HG02642 (cell line): Measurements from ENCODE around the gene ANKRD27.
A peak's percentile ranks its signal among the peaks of the same experiment; 100 is the strongest.
"Not testable (repeated sequence)": the region's sequence is repeated elsewhere in the genome, so short reads cannot be mapped to it uniquely, and the experiment has no call there.

ENCODE experiments used
- ATAC-seq: cut with Tn5 transposase; IDR thresholded peaks from one replicate; pipeline ENCODE4 v1.9.1; 2021; ENCODE audit warnings: mild to moderate bottlenecking; ENCODE audit not compliant: unreplicated experiment, poor library complexity

Gene ANKRD27

DNA sequence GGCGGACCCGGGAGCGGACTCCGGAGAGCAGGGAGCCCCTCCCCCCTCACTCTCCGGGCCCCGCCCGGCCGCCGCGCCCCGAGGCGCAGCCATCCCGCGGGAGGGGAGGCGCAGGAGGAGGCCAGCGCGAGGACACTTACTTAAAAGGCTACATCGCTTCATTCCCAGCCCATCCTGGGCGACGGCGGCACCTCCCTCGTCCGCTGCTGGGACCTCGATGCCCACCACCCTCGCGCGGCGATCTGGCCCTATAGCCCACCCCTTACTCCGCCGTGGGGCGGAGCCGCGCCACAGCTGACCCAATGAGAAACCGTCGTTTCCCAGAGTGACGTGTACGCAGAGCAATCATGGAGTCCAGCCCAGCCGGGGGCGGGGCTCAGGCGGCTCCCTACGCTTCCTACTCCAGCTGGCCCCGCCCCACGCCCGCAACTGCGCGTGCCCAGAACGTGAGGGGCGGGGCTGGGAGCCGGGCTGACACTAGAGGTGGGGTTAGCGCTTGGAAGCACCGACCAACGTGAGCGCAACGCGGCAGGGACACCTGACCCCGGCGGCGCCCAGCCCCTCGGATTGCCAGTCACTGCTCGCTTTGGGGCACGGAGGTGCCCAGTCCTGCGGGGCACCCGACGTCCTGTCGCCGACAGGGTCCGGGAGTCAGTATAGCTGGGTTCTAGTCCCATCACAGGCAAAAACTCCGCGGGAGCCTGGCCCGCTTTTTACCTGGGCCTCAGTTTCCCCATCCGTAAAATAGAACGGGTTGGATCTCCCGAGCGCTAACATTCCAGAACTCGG is at the start of gene ANKRD27:
ANKRD27 (minus strand) TSS at position 250 of the 789 bp plus-strand sequence. CDS start 16,165 bp downstream, outside the sequence.
- peak; percentile 98 for ATAC-seq

DNA sequence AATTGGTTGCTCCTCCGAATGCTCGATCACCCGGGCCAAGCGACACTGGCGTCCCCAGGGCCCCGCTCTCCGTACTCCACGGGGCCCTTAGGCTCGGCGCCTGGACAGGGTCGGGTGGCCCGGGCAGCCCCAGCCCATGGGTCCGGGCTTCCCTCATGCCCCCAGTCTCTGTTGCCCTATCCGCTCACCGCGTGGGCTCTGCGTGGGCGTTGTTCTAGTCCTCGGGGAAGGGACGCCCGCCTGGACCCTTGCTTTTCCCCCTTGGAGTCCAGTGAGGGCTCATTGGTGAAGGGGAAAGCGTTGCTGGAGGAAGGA is 45.9 kb upstream of the ANKRD27 start:
- no peak for ATAC-seq

DNA sequence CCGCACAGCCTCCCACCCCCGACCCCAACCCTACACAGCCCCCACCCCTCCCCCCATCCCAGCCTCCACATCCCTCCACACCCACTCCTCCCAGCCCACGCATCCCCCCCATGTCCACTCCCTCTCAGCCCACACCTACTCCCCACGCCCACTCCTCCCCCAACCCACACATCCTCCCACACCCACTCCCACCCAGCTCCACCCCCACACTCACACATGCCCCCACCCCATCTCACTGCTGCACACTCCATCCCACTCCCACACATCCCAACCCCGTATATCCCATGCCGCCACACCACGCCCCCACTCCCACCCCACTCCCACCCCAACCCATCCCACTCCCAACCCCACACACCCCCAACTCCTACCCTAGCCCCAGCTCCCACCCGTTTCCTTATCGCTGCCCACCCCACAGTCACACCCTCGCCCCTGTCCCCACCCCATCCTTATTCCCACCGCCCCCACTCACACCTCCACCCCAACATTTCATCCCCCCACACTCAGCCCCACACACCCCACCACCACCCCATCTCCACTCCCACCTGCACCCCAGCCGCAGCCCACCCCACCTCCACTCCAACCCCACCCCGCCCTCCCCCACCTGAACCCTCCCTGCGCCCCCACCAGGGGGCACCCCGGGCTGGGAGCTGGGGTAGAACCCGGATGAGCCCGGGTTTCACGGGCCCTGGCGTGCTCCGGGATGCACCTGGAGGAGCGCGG is 45.4 kb upstream of the ANKRD27 start:
- no peak for ATAC-seq

DNA sequence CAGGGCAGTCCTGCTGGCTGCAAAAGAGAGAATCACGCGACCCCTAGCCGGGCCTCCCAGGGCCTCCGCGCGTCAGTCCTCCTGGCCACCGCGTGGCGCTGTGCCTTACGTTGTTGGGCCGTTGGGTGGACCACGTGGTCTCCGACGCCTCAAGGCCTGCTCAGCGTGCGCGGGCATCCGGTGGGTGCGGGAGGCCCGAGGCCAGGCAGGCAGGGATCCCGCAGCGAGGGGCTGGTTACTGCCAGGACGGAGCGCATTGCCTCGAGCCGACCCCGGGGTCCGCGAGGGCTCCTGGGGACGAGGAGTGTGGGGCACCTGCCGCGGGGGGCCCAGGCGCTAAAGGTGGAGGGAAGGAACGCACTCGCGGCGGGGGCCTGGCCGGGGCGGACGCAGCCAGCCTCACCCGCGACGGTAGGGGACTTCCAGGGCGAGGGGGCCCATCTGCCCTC is 44.7 kb upstream of the ANKRD27 start, which contains the start of gene TDRD12:
TDRD12 (plus strand) TSS at position 157 of the 449 bp plus-strand sequence. CDS start 306 bp downstream, outside the sequence.
- ATAC-seq: no peak

DNA sequence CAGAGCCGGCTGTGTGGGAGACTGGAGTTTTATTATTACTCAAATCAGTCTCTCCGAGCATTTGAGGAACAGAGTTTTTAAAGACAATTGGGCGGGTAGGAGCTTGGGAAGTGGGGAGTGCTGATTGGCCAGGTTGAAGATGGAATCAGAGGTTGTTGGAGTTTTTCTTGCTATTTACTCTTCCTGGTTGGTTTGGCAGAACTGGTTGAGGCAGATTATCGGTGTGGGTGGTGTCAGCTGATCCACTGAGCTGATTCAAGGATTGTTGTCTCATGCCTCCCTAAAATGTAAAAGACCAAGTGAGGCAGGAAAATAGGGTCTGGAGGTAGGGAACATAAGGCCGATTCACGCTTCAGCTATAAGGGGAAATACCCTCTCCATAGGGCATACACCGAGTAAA is 43.3 kb upstream of the ANKRD27 start:
- no peak for ATAC-seq

DNA sequence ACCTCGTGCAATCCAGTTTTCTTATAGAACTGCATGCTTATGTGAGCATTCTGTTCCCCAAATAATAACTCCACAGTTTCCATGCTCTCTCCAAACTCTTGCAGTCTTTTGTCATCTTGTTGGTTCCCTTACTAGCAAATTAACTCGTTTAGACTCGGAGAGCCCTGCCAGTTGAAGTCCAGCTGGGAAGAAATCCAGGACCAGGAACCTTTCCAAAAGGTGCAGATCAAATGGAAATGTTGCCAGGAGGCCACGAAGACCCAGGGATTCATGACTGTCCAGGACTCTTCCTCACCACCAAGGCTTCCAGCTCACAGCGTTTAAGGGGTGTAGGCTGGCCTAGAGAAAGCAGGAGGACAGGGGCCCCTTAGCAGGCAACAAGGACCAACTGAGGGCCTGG is 42.5 kb upstream of the ANKRD27 start:
- ATAC-seq: no peak

DNA sequence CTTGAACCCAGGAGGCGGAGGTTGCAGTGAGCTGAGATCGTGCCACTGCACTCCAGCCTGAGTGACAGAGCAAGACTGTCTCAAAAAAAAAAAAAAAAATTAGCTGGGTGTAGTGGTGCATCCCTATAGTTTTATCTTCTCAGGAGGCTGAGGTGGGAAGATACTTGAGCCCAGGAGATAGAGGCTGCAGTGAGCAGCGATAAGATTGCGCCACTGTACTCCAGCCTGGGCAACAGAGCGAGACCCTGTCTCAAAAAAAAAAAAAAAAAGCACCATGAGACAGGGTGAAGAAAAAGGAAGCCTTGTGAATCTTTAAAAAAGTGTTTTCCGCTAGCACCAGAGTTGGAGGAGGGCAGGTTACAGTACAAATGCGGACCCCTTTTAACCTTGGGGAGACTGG is 41.2 kb upstream of the ANKRD27 start:
- not testable (repeated sequence) for ATAC-seq

DNA sequence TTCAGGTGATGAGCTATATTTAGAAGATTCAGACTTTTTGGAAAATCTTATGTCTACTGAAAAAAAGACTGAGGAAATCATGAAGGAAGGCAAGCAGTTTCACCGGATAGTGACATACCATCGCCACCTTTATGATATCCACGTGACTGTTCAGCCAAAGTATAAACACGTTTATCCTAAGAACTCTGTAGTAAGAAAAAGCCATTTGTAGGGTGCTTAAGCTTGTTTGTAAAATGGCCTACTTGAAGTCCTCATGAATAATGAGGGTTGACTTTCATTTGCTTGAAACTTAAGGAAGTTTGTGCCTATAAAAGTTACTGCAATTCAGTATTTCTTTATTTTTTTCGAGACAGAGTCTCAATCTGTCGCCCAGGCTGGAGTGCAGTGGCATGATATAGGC is 36.8 kb upstream of the ANKRD27 start:
- ATAC-seq: no peak

DNA sequence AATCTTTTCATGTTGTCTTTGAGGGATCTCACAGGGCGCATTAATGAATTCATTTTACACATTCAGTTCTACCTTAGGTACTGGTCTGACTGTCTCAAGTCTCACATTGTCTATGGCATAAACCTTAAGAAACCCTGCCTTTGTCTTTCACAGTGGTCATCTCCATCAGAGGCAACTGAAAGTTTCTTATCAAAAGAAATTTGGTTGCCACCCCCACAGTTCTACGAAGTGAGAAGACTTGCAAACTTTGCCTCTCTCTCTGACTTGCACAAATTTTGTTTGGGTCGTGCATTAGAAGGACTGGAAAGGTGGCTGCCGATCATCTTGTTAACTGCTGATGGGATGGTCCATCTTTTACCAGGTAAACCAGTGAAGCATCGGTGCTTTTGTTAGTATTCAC is 34.1 kb upstream of the ANKRD27 start:
- no peak for ATAC-seq

DNA sequence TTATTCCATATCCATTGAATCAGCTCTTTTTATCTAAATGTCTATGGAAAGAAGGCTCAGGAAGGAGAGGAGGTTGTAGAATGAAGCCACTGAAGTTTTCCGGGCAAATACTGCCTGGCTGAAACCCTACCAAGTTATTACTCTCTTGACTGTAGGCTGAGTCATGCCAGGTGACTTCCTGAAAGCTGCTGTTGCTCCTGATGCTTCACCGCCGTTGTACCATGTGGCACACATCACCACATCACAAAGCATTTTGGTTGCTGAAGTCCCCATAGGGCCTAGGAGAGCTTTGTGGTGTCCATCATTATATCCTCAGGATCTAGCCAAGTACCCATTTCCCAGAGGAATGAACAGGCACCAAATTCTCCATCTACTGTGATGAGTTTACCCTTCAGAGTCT is 33.5 kb upstream of the ANKRD27 start:
- ATAC-seq: no peak

DNA sequence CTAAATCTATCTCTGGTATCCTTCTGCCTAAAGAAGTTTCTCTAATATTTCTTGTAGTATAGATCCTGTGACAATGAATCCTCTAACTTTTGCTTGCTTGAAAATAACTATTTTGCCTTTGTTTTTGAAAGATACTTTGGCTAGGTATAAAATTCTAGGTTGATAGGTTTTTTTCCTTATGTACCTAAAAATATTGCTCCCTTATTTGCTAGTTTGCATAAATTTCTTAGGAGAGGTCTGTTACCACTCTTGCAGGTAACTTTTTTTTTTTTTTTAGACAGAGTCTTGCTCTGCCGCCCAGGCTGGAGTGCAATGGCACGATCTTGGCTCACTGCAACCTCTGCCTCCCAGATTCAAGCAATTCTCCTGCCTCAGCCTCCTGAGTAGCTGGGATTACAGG is 29.0 kb upstream of the ANKRD27 start:
- ATAC-seq: not testable (repeated sequence)

DNA sequence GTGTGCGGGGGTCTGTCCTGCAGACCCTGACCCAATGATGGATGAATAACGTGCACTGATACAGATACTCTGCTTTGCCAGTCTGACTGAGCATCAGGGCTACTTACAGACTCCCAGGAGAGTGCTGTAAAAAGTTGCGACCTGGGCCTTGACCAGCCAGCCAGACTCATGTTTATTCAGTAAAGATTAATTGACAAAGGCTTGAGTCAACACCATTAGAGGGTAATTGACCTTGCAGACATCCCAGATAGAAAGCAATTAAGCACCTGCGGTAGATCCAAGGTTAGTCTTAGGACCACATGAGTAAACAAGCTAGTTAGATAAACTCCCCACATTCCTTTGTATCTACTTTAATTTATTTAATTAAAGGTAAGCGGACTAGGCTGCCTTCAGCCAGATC is 27.0 kb upstream of the ANKRD27 start:
- no peak for ATAC-seq

DNA sequence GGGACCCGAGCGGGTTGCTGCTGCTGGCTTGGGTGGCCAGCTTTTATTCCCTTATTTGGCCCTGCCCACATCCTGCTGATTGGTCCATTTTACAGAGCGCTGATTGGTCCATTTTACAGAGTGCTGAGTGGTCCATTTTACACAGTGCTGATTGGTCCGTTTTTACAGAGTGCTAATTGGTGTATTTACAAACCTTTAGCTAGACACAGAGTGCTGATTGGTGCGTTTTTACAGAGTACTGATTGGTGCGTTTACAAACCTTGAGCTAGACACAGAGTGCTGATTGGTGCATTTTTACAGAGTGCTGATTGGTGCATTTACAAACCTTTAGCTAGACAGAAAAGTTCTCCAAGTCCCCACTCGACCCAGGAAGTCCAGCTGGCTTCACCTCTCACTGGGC is 25.1 kb upstream of the ANKRD27 start:
- not testable (repeated sequence) for ATAC-seq

DNA sequence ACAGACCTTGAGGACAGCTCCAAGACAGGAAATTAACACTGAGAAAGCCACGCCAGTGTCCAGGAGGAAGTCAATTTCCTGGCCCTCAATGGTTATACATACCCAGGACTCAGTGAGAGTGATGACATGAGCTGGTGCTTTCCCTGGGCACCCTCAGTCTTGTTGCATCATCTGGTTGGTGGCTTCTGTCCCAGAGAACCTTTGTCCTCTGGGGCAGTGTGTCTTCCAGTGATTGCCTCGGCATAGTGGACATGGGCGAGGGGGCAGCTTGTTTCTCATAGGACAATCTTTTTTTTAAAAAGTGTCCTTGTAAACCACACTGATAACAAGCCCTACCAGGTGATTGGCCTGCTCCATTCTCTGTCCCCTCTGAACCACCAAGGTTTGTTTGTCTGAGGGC is 21.8 kb upstream of the ANKRD27 start:
- ATAC-seq: not testable (repeated sequence)

DNA sequence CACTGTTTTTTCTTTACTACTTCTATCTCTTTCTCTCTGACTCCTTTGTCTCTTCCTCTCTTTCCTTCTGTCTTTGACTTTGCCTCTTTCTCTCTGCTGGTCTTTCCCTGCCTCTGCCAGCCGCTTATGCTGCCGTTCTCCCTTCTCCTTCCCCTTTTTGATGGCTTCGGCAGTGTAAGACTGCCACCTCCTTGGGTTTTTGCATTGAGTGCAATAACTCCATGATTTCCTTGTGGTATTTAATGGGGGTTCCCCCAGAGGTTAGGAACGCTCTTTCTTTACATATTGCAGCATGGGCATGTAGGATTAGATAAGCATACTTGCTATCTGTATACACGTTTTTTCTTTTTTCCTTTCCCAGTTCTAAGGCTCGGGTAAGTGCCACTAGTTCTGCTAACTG is 20.5 kb upstream of the ANKRD27 start:
- ATAC-seq: not testable (repeated sequence)

DNA sequence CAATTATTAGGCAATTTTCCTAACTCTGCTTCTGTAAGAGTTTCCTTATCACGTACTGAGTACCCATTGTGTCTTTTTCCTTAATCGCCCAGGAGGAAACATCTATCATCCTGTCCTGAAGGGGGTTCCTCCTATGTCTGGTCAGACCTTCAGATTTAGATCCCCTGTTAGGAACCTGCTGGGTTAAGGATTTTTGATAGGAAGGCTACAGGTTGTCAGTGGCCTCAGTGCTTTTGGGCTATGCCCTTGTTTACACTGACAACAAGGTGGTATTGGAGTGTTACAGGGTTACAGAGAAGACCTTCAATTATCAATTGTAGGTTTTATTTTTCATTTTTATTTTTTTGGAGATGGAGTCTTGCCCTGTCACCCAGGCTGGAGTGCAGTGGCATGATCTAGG is 19.9 kb upstream of the ANKRD27 start:
- ATAC-seq: not testable (repeated sequence)

DNA sequence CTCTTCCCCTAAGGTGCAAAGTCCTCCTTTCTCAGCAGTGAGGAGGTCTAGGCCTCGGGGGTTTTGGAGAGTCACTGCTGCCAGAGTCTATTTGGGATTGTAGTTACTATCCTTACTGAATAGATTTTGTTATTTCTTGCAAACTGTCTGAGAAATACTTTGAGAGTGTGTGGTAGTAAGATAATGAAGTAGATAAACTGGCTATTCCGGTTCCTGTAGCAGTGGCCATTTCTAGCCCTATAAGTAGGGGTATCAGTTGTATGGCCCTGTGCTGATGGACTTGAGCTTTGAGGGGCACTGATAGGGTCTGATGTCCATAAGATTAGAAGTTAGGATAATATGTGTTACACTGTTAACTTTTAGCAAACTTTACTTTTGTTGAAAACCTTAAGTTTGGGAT is 19.3 kb upstream of the ANKRD27 start:
- ATAC-seq: not testable (repeated sequence)

DNA sequence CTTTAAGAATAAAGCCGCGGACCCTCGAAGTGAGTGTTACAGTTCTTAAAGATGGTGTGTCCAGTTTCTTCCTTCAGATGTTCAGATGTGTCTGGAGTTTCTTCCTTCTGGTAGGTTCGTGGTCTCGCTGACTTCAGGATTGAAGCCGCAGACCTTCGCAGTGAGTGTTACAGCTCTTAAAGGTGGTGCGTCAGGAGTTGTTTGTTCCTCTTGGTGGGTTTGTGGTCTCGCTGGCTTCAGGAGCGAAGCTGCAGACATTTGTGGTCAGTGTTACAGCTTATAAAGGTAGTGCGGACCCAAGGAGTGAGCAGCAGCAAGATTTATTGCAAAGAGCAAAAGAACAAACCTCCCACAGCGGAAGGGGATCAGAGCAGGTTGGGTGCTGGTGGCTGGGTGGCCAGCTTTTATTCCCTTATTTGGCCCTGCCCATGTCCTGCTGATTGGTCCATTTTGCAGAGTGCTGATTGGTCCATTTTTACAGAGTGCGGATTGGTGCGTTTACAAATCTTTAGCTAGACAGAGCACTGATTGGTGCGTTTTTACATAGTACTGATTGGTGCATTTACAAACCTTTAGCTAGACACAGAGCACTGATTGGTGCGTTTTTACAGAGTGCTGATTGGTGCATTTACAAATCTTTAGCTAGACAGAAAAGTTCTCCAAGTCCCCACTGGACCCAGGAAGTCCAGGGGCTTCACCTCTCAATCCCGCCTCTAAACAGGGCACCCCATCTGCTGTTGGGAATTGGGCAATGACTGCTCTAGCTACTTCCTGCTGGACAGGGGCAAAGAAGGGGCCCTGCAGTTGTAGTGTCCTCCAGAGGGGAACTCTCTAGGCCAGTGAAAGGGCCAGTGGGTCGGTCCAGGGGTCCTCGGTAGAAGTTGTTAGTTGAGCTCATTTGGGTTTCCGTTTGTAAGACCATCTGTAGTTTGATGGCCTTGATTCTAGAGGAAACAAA is 18.4 kb upstream of the ANKRD27 start:
- not testable (repeated sequence) for ATAC-seq

DNA sequence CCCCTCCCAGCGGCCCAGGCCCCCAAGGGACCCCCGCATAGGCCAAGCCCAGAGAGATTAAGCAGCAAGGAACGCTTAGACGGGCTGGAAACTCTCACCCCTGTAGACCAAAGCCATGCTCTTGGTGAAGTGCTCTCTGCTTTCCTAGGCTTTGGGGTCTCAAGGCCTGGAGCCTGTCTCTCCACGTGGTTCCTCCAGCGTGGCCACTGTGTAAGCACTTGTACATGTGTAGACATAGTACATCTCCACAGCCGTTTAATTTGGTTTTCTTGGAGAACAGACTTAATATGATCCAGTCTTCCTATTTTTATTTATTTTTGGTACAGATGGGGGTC is 17.7 kb upstream of the ANKRD27 start:
- ATAC-seq: no peak

DNA sequence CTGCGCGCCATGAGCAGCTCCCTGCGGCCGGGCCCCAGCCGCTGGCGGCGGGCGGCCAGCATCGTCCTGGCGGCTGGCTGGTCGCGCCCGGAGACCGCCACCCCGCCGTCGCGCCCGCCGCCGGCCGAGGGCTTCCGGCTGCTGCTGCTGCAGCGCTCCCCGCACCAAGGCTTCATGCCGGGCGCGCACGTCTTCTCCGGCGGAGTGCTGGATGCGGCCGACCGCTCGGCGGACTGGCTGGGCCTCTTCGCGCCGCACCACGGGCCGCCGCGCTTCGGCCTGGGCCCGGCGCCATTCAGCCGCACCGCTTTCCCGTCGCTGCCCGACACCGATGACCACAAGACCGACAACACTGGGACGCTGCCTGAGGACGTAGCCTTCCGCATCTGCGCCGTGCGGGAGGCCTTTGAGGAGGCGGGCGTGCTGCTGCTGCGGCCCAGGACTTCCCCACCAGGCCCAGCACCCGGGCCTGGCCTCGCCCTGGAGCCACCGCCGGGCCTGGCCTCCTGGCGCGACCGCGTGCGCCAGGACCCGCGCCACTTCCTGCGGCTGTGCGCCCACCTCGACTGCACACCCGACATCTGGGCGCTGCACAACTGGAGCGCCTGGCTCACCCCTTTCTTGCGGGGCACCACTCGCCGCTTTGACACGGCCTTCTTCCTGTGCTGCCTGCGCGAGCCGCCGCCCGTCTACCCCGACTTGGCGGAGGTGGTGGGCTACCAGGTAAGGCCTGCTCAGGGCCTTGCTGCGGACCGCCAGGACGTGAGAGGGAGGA is 17.2 kb upstream of the ANKRD27 start:
- ATAC-seq: peak; percentile 70
